WTC11 (cell line): ENCODE results near the gene SLC44A3. TPM values are rescaled to one million over a fixed set of nuclear protein-coding genes. Genes with fewer than 3 reads are reported as not detected.

Experiments
- ATAC-seq: fragments of 200-7000 bp; cut with Tn5 transposase; 2 replicates; pipeline ENCODE4 v1.10.0; 2021; ENCODE audit warnings: mild to moderate bottlenecking, moderate library complexity
- CTCF ChIA-PET: fragments of 300-600 bp; sonication (Branson Sonifier 250); formaldehyde crosslinking; loops from one replicate; lab custom pipeline; 2021; ENCODE audit warnings: antibody characterized with exemption; lab: Charles Lee
- POLR2A ChIA-PET: fragments of 350-600 bp; sonication (Branson Sonifier 250); formaldehyde crosslinking; loops from one replicate; lab custom pipeline; 2021; ENCODE audit warnings: antibody characterized with exemption; lab: Charles Lee
- DNase-seq: peaks from one replicate; pipeline ENCODE4 v3.0.0; 2021; ENCODE audit warnings: low spot score
- H3K27ac Mint-ChIP-seq: 2 replicates; pipeline ENCODE4 v1.8.0; 2021; ENCODE audit warnings: mixed read lengths
- H3K27me3 Mint-ChIP-seq: 2 replicates; pipeline ENCODE4 v1.8.0; 2021; ENCODE audit warnings: low read depth, mild to moderate bottlenecking, moderate library complexity, mixed read lengths
- H3K36me3 Mint-ChIP-seq: 2 replicates; pipeline ENCODE4 v1.8.0; 2021; ENCODE audit warnings: mixed read lengths
- H3K4me1 Mint-ChIP-seq: 2 replicates; pipeline ENCODE4 v1.8.0; 2022; ENCODE audit warnings: mixed read lengths
- H3K4me3 Mint-ChIP-seq: 2 replicates; pipeline ENCODE4 v1.8.0; 2021; ENCODE audit warnings: mild to moderate bottlenecking, moderate library complexity, mixed read lengths
- H3K9me3 Mint-ChIP-seq: 2 replicates; pipeline ENCODE4 v1.8.0; 2021; ENCODE audit warnings: mixed read lengths
- ELF4 ChIP-seq: sonication (generic); formaldehyde crosslinking; IDR thresholded peaks from 2 replicates; pipeline ENCODE4 v1.8.1; 2022; ENCODE audit warnings: low read depth, mild to moderate bottlenecking, moderate library complexity, missing genetic modification reagents
- FOXJ3 ChIP-seq: sonication (generic); formaldehyde crosslinking; IDR thresholded peaks from 2 replicates; pipeline ENCODE4 v1.9.0; 2021; ENCODE audit warnings: missing genetic modification reagents, mild to moderate bottlenecking, borderline replicate concordance
- FOXP1 ChIP-seq: sonication (generic); formaldehyde crosslinking; IDR thresholded peaks from 2 replicates; pipeline ENCODE4 v1.8.0; 2022; ENCODE audit warnings: missing genetic modification reagents, mild to moderate bottlenecking, moderate library complexity, borderline replicate concordance
- FOXP4 ChIP-seq: sonication (generic); formaldehyde crosslinking; IDR thresholded peaks from 2 replicates; pipeline ENCODE4 v1.8.0; 2022; ENCODE audit warnings: mild to moderate bottlenecking, missing genetic modification reagents
- HMGA2 ChIP-seq: fragments of 250-450 bp; sonication (Bioruptor Pico); IDR thresholded peaks from 2 replicates; pipeline ENCODE4 v1.4.0; 2021; ENCODE audit warnings: mild to moderate bottlenecking, moderate library complexity
- NFATC4 ChIP-seq: fragments of 250-450 bp; sonication (Bioruptor Pico); IDR thresholded peaks from 2 replicates; pipeline ENCODE4 v1.9.0; 2021; ENCODE audit warnings: mild to moderate bottlenecking
- NR1H2 ChIP-seq: sonication (generic); formaldehyde crosslinking; IDR thresholded peaks from 2 replicates; pipeline ENCODE4 v1.9.0; 2021; ENCODE audit warnings: mild to moderate bottlenecking, moderate library complexity, missing genetic modification reagents
- PRDM15 ChIP-seq: sonication (generic); formaldehyde crosslinking; IDR thresholded peaks from 2 replicates; pipeline ENCODE4 v1.8.0; 2022; ENCODE audit warnings: missing genetic modification reagents
- USF1 ChIP-seq: sonication (generic); formaldehyde crosslinking; IDR thresholded peaks from 2 replicates; pipeline ENCODE4 v1.8.0; 2022; ENCODE audit warnings: mild to moderate bottlenecking, missing genetic modification reagents
- ZBTB21 ChIP-seq: sonication (generic); formaldehyde crosslinking; IDR thresholded peaks from 2 replicates; pipeline ENCODE4 v1.8.1; 2023; ENCODE audit warnings: mild to moderate bottlenecking, missing genetic modification reagents, borderline replicate concordance
- ZNF423 ChIP-seq: fragments of 250-450 bp; sonication (Bioruptor Pico); IDR thresholded peaks from 2 replicates; pipeline ENCODE4 v2.1.2; 2022; ENCODE audit warnings: mild to moderate bottlenecking, moderate library complexity
- total RNA-seq: library from RNA; stranded (reverse); gene quantifications from 3 replicates; pipeline ENCODE4 v1.2.3, GENCODE V29; 2021
- TF ChIP-seq, protein P1 (sequence below): sonication (generic); formaldehyde crosslinking; IDR thresholded peaks from 2 replicates; pipeline ENCODE4 v1.8.0; 2023; ENCODE audit warnings: mild to moderate bottlenecking, missing genetic modification reagents
- TF ChIP-seq, protein P2 (sequence below): fragments of 250-450 bp; sonication (Bioruptor Pico); conservative IDR thresholded peaks from 2 replicates; pipeline ENCODE4 v1.9.0; 2021; ENCODE audit warnings: mild to moderate bottlenecking
- TF ChIP-seq, protein P3 (sequence below): sonication (generic); formaldehyde crosslinking; IDR thresholded peaks from 2 replicates; pipeline ENCODE4 v1.8.1; 2023; ENCODE audit warnings: mild to moderate bottlenecking, moderate library complexity, missing genetic modification reagents

Gene SLC44A3
- total RNA-seq, 1 experiment from 2014 or later = 4.7 TPM

DNA sequence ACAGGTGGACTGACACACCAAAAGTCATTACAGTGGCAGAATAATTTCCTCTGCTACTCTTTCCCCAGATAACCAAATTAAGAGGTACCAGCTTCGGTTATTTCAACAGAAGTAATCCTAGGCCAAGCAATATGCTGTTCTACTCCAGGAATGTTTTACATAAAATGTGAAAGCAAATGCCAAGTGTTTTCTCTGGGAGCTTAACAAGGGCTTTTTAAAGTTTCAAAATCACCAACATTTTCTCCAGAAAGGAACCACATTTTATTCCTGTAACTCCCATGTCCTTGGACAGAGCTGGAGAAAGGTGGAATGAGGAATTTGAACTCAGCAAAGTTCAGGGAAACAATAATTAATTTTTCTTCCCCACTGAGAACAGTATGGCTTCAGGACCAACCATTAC lies 79.6 kb downstream of the SLC44A3 start:
- no peaks in the 10 kb centered on the region for H3K9me3 Mint-ChIP-seq
- peaks cover 16% of the 10 kb centered on the region for H3K4me1 Mint-ChIP-seq
- ATAC-seq (no peak), DNase-seq (no peak)
- TF ChIP-seq USF1 (CRISPR knock-in tag) = no peak
- TF ChIP-seq ELF4 (CRISPR knock-in tag) = no peak
- TF ChIP-seq NFATC4 (CRISPR knock-in tag) = no peak
- no peak for TF ChIP-seq FOXP1 (CRISPR knock-in tag)
- ChIA-PET POLR2A (no interaction called here), CTCF (interaction anchor here (2.7 kb wide), 1 partner anchor 144 kb away, joined by 8 read pairs; no protein-coding TSS in a partner anchor)
- peaks cover 71% of the 10 kb centered on the region for H3K36me3 Mint-ChIP-seq
- no peak overlapping the region for H3K4me3 Mint-ChIP-seq
- H3K27ac Mint-ChIP-seq = no peak overlapping the region
- H3K27me3 Mint-ChIP-seq = peaks cover 3% of the 10 kb centered on the region; the same call in 1 of the 2 replicates

- ATAC-seq (no peak), DNase-seq (no peak)
- TF ChIP-seq FOXP4 (CRISPR knock-in tag) = no peak
- TF ChIP-seq NR1H2 = no peak
- TF ChIP-seq, protein P1, sequence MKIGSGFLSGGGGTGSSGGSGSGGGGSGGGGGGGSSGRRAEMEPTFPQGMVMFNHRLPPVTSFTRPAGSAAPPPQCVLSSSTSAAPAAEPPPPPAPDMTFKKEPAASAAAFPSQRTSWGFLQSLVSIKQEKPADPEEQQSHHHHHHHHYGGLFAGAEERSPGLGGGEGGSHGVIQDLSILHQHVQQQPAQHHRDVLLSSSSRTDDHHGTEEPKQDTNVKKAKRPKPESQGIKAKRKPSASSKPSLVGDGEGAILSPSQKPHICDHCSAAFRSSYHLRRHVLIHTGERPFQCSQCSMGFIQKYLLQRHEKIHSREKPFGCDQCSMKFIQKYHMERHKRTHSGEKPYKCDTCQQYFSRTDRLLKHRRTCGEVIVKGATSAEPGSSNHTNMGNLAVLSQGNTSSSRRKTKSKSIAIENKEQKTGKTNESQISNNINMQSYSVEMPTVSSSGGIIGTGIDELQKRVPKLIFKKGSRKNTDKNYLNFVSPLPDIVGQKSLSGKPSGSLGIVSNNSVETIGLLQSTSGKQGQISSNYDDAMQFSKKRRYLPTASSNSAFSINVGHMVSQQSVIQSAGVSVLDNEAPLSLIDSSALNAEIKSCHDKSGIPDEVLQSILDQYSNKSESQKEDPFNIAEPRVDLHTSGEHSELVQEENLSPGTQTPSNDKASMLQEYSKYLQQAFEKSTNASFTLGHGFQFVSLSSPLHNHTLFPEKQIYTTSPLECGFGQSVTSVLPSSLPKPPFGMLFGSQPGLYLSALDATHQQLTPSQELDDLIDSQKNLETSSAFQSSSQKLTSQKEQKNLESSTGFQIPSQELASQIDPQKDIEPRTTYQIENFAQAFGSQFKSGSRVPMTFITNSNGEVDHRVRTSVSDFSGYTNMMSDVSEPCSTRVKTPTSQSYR (CRISPR knock-in tag) = no peak
- TF ChIP-seq, protein P2, sequence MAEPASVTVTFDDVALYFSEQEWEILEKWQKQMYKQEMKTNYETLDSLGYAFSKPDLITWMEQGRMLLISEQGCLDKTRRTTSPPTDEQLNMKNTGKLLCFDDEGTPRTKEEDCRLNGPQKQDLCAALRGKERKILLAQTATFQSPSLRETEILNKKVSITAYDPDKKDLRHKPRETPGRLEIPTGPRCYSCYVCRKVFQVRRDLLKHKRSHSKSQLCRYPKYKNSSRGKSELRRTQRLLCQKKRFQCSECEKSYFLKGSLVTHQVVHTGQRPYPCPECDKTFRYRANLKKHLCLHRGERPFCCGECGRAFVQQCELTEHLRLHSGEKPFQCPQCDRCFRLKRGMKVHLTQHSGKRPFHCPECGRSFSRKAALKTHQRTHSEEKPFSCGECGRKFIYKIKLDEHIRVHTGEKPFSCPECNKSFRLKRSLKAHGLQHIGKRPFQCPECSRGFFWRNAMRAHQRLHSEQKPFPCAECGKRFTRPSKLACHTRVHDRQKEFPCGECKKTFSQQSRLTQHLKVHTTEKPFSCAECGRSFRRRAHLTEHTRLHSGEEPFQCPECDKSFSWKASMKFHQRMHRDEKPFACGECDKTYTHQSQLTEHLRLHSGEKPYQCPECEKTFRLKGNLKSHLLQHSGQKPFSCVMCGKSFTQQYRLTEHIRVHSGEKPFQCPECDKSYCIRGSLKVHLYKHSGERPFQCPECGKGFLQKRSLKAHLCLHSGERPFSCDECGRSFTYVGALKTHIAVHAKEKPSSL (CRISPR knock-in tag) = no peak
- TF ChIP-seq ZBTB21 (CRISPR knock-in tag) = no peak
- TF ChIP-seq PRDM15 = no peak
- no peak for TF ChIP-seq FOXJ3 (CRISPR knock-in tag)
- no peak for TF ChIP-seq ZNF423
- TF ChIP-seq HMGA2 = no peak
- TF ChIP-seq, protein P3, sequence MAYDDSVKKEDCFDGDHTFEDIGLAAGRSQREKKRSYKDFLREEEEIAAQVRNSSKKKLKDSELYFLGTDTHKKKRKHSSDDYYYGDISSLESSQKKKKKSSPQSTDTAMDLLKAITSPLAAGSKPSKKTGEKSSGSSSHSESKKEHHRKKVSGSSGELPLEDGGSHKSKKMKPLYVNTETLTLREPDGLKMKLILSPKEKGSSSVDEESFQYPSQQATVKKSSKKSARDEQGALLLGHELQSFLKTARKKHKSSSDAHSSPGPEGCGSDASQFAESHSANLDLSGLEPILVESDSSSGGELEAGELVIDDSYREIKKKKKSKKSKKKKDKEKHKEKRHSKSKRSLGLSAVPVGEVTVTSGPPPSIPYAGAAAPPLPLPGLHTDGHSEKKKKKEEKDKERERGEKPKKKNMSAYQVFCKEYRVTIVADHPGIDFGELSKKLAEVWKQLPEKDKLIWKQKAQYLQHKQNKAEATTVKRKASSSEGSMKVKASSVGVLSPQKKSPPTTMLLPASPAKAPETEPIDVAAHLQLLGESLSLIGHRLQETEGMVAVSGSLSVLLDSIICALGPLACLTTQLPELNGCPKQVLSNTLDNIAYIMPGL (CRISPR knock-in tag) = no peak
- Mint-ChIP-seq H3K27ac (no peak overlapping the region), H3K27me3 (no peaks in the 10 kb centered on the region), H3K4me1 (peaks cover 14% of the 10 kb centered on the region), H3K9me3 (no peaks in the 10 kb centered on the region), H3K36me3 (peaks cover 60% of the 10 kb centered on the region), H3K4me3 (no peak overlapping the region)
- ChIA-PET POLR2A (no interaction called here), CTCF (interaction anchor here (2.1 to 2.7 kb wide), 2 partner anchors 47 to 142 kb away, joined by 7 to 8 read pairs; no protein-coding TSS in a partner anchor)
These were observed 81.7 kb downstream of the SLC44A3 start for GRCh38 chr1:94901841-94902240.
